Fibroblast of gingiva (primary cell): ENCODE measurements around the gene BIRC6.
"Not testable (repeated sequence)": the region's sequence is repeated elsewhere in the genome, so short reads cannot be mapped to it uniquely, and the experiment has no call there.

ENCODE experiments used
- DNase-seq: peaks from one replicate; pipeline ENCODE4 v3.0.0-alpha.2; 2011; ENCODE audit warnings: low read depth

BIRC6 gene, protein sequence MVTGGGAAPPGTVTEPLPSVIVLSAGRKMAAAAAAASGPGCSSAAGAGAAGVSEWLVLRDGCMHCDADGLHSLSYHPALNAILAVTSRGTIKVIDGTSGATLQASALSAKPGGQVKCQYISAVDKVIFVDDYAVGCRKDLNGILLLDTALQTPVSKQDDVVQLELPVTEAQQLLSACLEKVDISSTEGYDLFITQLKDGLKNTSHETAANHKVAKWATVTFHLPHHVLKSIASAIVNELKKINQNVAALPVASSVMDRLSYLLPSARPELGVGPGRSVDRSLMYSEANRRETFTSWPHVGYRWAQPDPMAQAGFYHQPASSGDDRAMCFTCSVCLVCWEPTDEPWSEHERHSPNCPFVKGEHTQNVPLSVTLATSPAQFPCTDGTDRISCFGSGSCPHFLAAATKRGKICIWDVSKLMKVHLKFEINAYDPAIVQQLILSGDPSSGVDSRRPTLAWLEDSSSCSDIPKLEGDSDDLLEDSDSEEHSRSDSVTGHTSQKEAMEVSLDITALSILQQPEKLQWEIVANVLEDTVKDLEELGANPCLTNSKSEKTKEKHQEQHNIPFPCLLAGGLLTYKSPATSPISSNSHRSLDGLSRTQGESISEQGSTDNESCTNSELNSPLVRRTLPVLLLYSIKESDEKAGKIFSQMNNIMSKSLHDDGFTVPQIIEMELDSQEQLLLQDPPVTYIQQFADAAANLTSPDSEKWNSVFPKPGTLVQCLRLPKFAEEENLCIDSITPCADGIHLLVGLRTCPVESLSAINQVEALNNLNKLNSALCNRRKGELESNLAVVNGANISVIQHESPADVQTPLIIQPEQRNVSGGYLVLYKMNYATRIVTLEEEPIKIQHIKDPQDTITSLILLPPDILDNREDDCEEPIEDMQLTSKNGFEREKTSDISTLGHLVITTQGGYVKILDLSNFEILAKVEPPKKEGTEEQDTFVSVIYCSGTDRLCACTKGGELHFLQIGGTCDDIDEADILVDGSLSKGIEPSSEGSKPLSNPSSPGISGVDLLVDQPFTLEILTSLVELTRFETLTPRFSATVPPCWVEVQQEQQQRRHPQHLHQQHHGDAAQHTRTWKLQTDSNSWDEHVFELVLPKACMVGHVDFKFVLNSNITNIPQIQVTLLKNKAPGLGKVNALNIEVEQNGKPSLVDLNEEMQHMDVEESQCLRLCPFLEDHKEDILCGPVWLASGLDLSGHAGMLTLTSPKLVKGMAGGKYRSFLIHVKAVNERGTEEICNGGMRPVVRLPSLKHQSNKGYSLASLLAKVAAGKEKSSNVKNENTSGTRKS (N-terminal part only)

DNA sequence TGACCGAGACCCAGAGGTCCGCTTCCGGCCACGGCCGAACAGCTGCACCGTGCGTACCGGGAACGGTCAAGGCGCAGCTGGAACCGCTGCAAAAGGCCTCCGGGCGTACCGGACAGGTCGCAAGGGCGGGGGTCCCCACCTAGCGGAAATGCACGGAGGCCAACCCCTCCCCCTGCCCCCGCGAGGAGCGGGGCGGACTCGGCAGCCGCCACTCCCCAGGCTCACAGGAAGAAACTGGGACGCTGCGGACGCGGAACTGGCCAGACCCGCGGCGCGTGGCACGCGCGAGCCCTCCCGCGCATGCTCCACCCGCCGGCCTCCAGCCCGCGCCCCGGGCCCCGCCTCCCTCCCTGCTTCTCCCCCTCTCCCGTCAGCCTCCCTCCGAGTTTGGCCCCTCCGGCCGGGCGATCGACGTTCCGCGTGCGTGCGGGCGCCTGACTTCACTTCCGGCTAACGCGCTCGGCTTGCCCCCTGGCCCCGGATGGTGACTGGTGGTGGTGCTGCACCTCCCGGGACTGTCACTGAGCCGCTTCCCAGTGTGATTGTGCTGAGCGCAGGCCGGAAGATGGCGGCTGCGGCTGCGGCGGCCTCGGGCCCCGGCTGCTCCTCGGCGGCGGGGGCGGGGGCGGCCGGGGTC, at the start of gene BIRC6:
Gene BIRC6 (plus strand): TSS at position 343 of the 637 bp plus-strand sequence. CDS start 139 bp downstream, at position 482.
- peak; percentile 98 for DNase-seq

DNA sequence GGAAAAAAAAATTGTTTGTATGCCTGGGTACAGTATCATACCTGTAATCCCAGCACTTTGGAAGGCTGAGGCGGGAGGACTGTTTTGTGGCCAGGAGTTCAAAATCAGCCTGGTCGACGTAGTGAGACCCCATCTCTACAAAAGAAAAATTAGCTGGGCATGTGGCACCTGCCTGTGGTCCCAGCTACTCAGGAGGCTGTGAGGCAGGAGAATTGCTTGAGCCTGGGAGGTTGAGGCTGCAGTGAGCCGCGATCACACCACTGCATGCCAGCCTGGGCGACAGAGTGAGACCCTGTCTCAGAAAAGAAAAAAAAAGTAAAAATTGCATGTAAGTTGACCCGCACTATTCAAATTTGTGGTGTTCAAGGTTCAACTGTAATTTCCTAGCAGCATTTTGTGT, 46.2 kb upstream of the BIRC6 start:
- DNase-seq: no peak

DNA sequence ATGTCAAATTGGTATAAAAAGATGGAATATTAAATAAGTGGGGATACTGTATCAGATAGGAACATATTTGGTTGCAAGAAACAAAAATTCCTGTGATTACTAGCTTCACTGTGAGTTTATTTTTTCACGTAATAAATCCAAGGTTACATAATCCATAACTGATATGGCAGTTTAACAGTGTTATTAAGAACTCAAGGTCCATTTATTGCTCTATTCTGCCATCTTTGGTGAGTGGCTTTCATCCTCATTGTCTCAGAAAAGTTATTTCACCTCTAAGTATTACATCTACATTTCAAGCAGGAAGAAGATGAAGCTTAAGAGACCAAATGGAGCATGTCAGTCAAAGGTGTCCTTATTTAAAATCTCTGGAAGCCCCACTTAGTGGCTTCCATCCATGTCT, 41.9 kb upstream of the BIRC6 start:
- DNase-seq: no peak

DNA sequence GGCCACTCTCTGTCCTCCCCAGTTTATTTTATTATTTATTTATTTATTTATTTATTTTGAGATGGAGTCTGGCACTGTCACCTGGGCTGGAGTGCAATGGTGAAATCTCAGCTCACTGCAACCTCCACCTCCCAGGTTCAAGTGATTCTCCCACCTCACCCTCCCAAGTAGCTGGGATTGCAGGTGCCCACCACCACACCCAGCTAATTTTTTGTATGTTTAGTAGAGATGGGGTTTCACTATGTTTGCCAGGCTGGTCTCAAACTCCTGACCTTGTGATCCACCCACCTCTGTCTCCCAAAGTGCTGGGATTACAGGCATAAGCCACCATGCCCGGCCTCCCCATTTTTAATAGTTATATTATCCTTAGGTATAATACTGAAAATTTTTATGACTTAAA, 28.1 kb upstream of the BIRC6 start:
- not testable (repeated sequence) for DNase-seq

DNA sequence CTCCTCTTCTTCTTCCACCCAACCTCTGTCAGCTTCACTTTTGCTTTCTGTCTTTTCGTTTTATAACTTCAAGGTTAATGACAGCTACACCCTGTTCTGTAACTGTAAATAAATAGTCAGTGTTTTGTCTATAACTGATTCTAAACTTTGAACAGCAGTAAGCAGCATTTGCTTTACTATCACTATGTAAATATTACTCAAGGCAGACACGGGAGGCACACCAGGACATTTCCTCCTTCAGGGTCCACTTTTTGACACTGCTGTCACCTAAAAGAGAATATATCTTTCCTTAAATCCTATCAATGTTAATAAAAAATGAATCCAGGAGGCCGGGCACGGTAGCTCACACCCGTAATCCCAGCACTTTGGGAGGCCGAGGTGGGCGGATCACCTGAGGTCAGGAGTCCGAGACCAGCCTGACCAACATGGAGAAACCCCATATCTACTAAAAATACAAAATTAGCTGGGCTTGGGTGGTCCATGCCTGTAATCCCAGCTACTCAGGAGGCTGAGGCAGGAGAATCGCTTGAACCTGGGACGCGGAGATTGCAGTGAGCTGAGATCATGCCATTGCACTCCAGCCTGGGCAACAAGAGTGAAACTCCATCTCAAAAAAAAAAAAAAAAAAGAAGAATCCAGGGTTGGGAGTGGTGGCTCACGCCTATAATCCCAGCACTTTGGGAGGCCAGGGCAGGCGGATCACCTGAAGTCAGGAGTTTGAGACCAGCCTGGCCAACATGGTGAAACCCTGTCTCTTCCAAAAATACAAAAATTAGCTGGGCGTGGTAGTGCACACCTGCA, 27.4 kb upstream of the BIRC6 start:
- not testable (repeated sequence) for DNase-seq

DNA sequence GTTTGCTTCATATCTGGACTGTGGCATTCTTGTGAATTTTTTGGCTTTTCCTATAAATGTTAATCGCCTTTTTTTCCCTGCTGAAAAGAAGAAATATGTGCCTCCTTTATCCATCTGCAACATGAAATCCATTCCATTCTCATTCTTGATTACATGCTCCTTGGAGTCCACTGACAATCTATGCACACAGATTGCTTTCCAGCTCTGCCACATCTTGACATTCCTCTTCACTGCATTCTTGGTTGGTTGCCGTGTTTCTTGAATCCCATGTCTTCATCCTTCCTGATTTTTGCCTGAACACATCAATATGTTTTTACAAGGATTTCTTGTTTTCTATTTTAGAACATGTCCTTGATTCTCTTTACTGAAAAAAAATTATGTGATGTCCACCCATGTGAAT, 26.7 kb upstream of the BIRC6 start:
- peak; percentile 32 for DNase-seq

DNA sequence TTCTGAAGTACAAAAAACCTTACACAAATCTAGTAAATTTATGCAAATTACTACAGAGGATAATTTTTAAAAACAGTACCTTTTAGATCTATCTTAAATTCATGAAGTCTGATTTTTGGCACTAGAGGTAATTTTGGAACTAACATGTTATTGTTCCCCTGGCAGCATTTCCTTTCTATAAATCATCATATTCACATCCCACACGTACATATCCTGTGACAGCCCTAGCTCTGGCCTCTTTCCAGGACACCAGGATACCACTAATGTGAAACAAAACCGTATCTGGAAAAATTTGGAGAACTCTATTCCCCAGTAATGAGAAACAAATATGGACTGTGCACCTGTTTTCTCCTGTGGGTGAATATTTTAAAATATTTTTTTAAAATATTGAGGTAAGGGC, 14.0 kb upstream of the BIRC6 start:
- no peak for DNase-seq

DNA sequence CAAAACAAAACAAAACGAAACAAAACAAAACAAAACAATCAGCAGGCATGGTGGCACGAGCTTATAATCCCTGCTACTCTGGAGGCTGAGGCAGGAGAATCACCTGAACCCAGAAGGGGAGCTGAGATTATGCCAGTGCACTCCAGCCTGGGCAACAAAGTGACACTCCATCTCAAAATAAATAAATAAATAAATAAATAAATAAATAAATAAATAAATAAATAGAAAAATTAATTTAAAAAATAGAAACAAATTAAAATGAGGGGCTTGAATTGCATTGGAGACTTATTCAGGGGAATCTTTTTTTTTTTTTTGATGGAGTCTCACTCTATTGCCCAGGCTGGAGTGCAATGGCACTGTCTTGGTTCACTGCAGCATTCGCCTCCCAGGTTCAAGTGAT, 6.0 kb upstream of the BIRC6 start:
- DNase-seq: not testable (repeated sequence)

DNA sequence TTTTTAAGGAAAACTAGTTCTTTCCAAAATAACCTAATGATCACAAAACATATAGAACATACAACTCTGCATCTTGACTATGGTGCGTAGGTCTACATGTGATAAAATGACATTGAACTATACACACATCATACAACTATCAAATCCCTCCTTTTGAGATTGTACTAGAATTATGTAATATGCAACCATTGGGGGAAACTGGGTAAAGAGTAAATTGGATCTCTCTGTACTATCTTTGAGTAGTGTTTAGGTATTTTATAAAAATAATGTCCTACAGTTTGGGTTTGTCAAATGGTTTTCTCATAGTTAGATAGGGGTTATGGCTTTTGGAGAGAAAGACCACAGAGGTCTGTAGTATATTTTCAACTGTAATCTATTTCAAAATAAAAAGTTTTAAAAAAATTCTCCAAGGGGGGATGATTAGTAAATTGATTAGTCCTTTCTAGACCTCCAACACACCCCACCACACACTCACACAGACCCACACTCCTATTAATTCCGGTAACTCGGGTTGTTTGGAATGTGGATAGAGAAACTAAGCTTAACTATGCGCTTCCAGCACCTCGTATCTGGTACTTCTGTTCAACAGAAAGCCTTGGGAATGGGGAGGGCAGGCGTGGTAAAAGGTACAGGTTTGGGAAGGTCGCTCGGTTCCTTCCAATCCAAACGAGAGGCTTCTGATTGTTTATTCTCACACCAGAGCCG, 695 bp upstream of the BIRC6 start:
- no peak for DNase-seq

DNA sequence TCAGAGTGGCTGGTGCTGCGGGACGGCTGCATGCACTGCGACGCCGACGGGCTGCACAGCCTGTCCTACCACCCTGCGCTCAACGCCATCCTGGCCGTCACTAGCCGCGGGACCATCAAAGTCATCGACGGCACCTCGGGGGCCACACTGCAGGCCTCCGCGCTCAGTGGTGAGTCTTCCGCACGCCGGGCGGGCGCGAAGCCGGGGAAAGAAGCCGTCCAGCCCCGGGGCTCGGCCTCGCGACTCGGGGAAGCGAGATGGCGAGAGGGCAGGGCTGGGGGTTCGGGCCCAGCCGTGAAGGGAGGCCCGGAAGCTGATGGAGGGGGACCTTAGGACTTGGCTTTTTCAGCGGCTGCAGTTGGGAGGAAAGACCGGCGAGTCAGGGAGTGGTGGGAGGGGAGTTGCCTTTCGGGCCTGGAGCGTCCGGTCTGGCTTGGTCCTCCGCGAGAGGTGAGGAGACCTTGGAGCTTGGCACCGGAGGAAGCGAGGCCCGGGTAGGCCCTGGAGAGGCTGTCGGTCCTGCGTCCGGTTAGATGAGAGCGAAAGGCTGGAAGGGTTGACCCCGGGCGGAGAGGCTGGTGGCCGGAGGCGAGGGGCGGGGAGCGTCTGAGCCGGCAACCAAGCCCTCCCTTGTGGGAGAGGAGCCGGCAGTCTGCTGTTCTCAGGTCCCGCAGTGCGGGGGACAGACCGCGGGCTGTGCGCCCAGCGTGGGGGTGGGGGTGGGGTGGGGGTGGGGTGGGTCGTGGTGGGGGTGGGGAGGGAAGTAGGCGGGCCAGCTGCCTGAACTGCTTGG, 691 bp downstream of the BIRC6 start:
- DNase-seq: peak; percentile 15

DNA sequence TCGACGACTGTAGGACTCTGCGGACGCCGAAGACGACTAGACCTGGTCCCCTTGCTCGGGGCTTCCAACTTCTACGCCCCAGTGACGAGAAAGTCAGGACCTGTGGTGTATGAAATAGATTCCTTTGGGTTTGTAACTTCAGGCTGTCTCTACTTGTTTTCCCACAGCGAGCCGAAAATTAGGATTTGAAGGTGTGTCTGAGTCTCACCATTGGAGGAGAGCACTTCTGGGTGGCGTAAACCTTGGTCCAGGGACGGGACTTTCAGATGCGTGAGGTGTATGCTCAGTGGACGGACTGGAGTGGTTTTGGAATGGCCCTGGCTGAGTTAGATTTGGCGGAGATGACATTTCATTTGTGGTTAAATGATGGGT, 1.3 kb downstream of the BIRC6 start:
- DNase-seq: peak; percentile 7

DNA sequence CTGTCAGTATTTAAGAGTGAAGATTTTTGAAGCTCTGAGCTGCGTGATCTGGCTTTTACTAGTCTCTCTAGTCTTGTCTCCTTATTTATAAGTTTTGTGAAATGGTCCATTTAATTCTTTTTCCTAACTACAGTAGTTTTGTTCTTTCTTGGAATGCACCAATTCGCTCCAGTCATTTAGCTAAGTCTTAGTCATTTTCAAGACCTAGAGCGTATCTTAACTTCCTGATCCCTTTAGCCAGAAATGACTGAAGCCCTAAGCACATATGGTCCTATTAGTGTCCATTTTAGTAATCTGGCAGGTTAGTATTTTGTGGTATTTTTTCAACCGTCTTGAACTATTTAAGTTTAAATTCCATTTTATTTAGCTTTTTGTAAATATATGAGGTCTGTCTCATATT, 3.6 kb downstream of the BIRC6 start:
- peak; percentile 58 for DNase-seq

DNA sequence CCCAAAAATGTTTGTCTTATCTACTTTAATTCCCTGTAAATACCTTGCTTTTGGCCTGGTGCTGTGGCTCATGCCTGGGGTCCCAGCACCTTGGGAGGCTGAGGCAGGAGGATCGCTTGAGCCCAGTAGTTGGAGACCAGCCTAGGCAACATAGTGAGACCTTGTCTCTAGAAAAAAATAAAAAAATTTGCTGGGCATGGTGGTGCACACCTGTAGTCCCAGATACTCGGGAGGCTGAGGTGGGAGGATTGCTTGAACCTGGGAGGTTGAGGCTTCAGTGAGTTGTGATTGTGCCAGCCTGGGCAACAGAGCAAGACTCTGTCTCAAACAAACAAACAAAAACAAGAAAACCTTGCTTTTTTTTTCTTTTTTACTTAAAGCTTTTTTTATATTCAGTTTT, 6.2 kb downstream of the BIRC6 start:
- DNase-seq: not testable (repeated sequence)

DNA sequence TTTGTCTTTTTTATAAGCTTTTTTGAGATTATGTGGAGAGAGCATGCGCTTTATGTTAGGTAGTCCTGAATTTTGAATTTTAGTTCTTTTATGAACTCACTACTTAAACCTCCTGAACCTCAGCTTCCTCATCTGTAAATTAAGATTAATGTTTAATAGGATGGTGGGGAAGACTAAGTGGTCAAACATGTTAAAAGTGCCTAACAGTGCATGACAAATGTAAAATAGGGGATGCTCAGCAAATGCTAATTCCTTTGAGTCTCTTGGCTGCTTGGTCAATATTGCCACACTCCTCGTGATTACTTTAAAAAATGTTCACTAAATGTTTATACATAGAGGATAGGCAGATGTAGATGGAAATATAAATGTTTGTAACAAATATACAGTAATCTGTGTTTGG, 6.8 kb downstream of the BIRC6 start:
- peak; percentile 15 for DNase-seq

DNA sequence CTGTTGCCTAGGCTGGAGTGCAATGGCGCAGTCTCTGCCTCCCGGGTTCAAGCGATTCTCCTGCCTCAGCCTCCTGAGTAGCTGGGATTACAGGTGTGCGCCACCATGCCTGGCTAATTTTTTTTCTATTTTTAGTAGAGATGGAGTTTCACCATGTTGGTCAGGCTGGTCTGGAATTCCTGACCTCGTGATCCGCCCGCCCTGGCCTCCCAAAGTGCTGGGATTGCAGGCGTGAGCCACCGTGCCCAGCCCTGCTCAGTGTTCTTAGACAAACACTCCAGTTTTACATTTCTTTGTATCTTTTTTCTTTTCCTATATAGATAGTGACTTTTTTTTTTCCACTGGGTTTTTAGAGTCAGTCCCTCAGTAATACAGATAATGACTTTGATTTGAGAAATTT, 7.5 kb downstream of the BIRC6 start:
- DNase-seq: not testable (repeated sequence)

DNA sequence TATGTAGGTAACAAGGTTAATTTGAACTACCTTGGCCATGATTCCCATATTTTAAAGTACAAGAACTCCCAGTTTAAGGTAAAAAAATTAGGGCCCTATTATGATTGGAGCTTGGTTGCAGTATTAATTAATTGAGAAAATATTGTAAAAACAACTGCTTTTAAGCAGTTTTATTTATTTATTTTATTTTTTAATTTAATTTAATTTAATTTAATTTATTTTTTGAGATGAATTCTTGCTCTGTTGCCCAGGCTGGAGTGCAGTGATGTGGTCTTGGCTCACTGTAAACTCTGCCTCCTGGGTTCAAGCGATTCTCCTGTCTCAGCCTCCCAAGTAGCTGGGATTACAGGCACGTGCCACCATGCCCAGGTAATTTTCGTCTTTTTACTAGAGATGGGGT, 8.9 kb downstream of the BIRC6 start:
- DNase-seq: not testable (repeated sequence)

DNA sequence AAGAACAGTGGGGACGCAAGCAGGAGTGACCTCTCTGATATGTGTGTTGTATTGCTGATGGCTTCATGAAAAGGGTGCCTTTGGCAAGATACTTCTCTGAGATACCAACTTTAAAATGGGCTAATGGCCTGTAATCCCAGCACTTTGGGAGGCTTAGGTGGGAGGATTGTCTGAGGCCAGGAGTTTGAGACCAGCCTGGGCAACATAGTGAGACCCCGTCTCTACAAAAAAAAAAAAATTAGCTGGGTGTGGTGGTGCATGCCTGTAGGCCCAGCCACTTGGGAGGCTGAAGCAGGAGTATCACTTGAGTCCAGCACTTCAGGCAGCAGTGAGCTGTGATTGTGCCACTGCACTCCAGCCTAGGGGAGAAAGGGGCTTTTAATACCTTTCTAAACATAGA, 9.8 kb downstream of the BIRC6 start:
- DNase-seq: no peak

DNA sequence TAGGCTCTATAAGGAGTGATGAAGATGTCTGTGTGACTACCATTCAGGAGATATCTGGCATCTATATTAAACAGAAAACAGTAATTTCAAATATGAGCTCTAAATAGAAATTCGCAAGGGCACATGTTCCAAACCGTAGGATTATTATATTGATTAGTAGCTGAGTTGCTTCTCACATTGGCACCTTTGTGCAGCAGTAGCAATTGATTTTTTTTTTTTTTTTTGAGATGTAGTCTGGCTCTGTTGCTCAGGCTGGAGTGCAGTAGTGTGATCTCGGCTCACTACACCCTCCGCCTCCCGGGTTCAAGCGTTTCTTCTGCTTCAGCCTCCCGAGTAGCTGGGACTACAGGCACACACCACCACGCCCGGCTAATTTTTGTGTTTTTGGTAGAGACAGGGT, 12.4 kb downstream of the BIRC6 start:
- DNase-seq: no peak

DNA sequence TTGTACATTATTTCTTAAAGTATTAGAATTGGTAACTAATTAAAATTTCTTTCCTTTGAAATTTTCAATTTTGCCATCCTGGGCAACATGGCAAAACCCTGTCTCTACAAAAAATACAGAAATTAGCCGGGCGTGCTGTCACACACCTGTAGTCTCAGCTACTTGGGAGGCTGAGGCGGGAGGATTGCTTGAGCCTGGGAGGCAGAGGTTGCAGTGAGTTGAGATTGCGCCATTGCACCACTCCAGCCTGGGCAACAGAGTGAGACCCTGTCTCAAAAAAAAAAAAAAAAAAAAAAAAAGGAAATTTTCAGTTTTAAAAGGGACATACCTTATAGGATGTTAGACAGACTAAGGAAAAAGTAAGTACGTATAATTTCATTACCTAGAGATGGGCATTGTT, 14.1 kb downstream of the BIRC6 start:
- DNase-seq: not testable (repeated sequence)
